BJ (cell line): ENCODE data around the gene SEZ6L. TPM values are rescaled to one million over a fixed set of nuclear protein-coding genes. Genes with fewer than 3 reads are reported as not detected.

Experiments
- CTCF ChIA-PET: fragments of 350-600 bp; formaldehyde crosslinking; extraction: SDS; loops from one replicate; lab custom pipeline; 2021; ENCODE audit warnings: antibody characterized with exemption, inconsistent platforms; lab: Yijun Ruan, JAX
- POLR2A ChIA-PET: fragments of 300-600 bp; sonication (Branson Sonifier 250); formaldehyde crosslinking; extraction: SDS; loops from one replicate; lab custom pipeline; 2021; ENCODE audit warnings: antibody characterized with exemption; lab: Charles Lee
- DNase-seq: peaks from one replicate; pipeline ENCODE4 v3.0.0-alpha.2; 2011; ENCODE audit warnings: low read depth
- H3K27me3 ChIP-seq: 2 replicates; pipeline ENCODE4 v1.6.0; 2011; ENCODE audit warnings: low read length; ENCODE audit not compliant: control insufficient read depth, insufficient read depth
- H3K36me3 ChIP-seq: 2 replicates; pipeline ENCODE4 v1.5.1; 2011; ENCODE audit warnings: low read length; ENCODE audit not compliant: control insufficient read depth, insufficient read depth
- H3K4me3 ChIP-seq: 2 replicates; pipeline ENCODE4 v1.5.1; 2011; ENCODE audit warnings: low read depth, mild to moderate bottlenecking, control low read depth, low read length
- CTCF ChIP-seq: IDR thresholded peaks from 2 replicates; pipeline ENCODE4 v1.5.1; 2011; ENCODE audit warnings: low read depth, mild to moderate bottlenecking, control low read depth, inconsistent platforms, low read length, moderate library complexity; ENCODE audit not compliant: insufficient read depth
- polyA plus RNA-seq: library from polyadenylated mRNA; depleted of rRNA; stranded (reverse); fragments of >200 nt; gene quantifications from 2 replicates; pipeline ENCODE4 v1.2.3, GENCODE V29; 2011

The SEZ6L gene
- polyA plus RNA-seq, 1 experiment, result 0.04 TPM

- DNase-seq, result no peak
- peak; percentile 41 for TF ChIP-seq CTCF
- Histone ChIP-seq H3K27me3 (peaks cover 6% of the 10 kb centered on the region), H3K4me3 (no peak overlapping the region), H3K36me3 (no peaks in the 10 kb centered on the region)
- CTCF ChIA-PET, result interaction anchor here (1.0 to 3.3 kb wide), 2 partner anchors 11 to 12 kb away, joined by 3 to 12 read pairs; no protein-coding TSS in a partner anchor
- POLR2A ChIA-PET, result interaction anchor here (0.6 kb wide), 2 partner anchors 73 to 753 kb away, joined by 3 to 4 read pairs; no protein-coding TSS in a partner anchor
Measured at GRCh38 chr22:26318975-26319374, 149.7 kb downstream of the SEZ6L start.

DNA sequence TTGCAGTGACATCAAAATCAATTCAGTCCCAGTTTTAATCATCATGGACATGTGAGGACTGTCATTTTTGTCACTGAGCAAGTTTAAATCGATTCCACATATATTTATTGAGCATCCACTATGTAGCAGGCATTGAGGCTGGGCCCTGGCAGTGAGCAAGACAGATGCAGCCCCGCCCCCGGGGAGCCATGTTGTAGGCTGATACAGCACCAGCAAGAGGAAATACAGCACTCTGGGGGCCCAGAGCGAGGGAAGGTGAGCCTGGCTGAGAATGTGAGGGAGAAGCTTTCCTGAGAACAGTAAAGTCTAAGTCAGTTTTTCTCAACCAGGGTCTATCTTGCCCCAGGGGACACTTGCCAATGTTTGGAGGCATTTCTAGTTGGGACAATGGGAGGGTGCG, 151.2 kb downstream of the SEZ6L start:
- POLR2A ChIA-PET, result no interaction called here
- CTCF ChIA-PET, result interaction anchor here (0.7 to 3.3 kb wide), 5 partner anchors 10 to 548 kb away, joined by 3 to 12 read pairs (median 5); no protein-coding TSS in a partner anchor
- peaks cover 6% of the 10 kb centered on the region for H3K27me3 ChIP-seq
- H3K4me3 ChIP-seq, result no peak overlapping the region
- TF ChIP-seq CTCF, result no peak
- H3K36me3 ChIP-seq, result no peaks in the 10 kb centered on the region
- no peak for DNase-seq

DNA sequence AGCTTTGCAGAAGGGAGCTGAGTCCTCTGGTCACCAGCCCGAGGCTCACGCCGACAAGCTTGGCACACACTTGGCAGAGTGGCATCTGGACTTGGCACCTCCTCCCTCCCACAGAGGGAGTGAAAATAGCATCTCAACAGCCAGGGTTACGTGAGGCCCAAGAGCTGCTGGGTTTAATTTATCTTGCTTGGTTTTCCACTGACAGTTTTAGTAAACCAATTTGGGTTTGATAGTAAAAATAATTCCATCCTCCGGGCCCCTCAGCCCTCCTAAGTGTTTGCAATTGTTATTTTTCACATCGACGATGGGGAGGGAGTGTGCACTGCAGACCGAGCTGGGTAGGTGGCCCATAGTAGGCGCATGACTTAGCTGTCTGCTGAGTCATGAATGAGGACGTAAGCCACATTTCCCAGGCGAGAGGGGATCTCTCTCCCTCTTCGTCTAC, 152.2 kb downstream of the SEZ6L start:
- Histone ChIP-seq H3K4me3 (no peak overlapping the region), H3K27me3 (peaks cover 5% of the 10 kb centered on the region), H3K36me3 (no peaks in the 10 kb centered on the region)
- ChIA-PET POLR2A (no interaction called here), CTCF (interaction anchor here (0.7 to 1.7 kb wide), 7 partner anchors 10 to 544 kb away, joined by 3 to 8 read pairs (median 3); no protein-coding TSS in a partner anchor)
- peak; percentile 82 for DNase-seq
- no peak; the same call in 1 of the 2 replicates for TF ChIP-seq CTCF

DNA sequence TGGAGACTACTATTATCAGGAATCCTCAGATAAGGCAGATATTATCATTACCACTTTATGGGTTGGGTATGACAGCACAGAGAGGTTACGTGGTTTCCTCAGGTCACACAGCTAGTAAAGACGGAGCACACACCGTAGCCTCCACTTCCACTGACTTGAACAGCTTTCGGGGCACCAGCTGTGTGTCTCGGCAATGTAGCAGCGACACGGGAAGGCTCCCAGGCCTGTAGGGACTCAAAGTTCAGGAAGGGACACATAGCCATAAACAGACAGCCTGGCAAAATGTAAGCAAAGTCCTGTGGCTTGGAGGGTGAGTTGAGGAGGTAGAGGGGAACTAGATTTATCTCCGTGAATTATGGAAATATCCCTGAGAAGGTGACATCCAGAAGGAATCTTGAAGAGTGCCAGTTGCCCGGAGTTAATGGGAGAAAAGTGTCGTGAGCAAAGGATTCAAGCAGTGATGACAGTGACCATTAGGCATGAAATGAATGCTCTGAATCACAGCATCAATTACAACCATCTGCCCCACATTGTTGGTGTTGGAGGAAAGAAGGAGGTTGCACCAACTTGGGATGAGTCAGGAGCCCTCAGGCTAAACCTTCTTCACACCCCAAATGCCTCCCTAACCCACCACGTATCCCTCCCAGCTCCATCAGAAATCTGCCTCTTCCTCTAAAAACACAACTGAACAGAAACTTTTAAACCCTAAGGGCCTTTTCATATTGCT, 153.1 kb downstream of the SEZ6L start:
- peak; percentile 99 for DNase-seq
- POLR2A ChIA-PET, result interaction anchor here (0.6 kb wide), 1 partner anchor 150 kb away, joined by 3 read pairs; no protein-coding TSS in a partner anchor
- peaks cover 2% of the 10 kb centered on the region for H3K27me3 ChIP-seq
- no peak overlapping the region for H3K4me3 ChIP-seq
- TF ChIP-seq CTCF, result no peak
- H3K36me3 ChIP-seq, result no peaks in the 10 kb centered on the region
- CTCF ChIA-PET, result interaction anchor here (0.6 to 1.7 kb wide), 6 partner anchors 9 to 549 kb away, joined by 3 to 7 read pairs (median 4); no protein-coding TSS in a partner anchor

GRCh38 chr22:26323013-26323412, 153.8 kb downstream of the SEZ6L start:
- H3K36me3 ChIP-seq, result no peaks in the 10 kb centered on the region
- DNase-seq, result no peak
- ChIA-PET CTCF (interaction anchor here (0.6 to 1.7 kb wide), 5 partner anchors 9 to 550 kb away, joined by 3 to 7 read pairs (median 4); no protein-coding TSS in a partner anchor), POLR2A (no interaction called here)
- TF ChIP-seq CTCF, result no peak
- H3K4me3 ChIP-seq, result no peak overlapping the region
- peaks cover 2% of the 10 kb centered on the region; the same call in 1 of the 2 replicates for H3K27me3 ChIP-seq
